Hematopoietic multipotent progenitor cell treated with erythropoietin and hydrocortisone succinate and interleukin-3 and kit ligand, for 17 days (in vitro differentiated cells): ENCODE results near the gene KCNQ2.

Experiments used
- DNase-seq: peaks from one replicate; pipeline ENCODE4 v3.0.0-alpha.2; 2015; ENCODE audit warnings: low spot score

Gene KCNQ2

GRCh38 chr20:63501818-63502670 is 29.6 kb upstream of the KCNQ2 start:
- no peak for DNase-seq

- DNase-seq, result no peak
Measured at GRCh38 chr20:63500902-63501817, 28.7 kb upstream of the KCNQ2 start.

GRCh38 chr20:63500151-63500901 is 27.9 kb upstream of the KCNQ2 start:
- DNase-seq, result no peak

- DNase-seq, result no peak
Measured at GRCh38 chr20:63499338-63499969, 27.0 kb upstream of the KCNQ2 start.

- no peak for DNase-seq
Measured at GRCh38 chr20:63498960-63499337, 26.5 kb upstream of the KCNQ2 start, which contains the start of gene EEF1A2. Gene EEF1A2 (minus strand): TSS chr20:63499083. CDS start chr20:63497763, 1,320 bp downstream.

GRCh38 chr20:63497946-63498935 is 25.8 kb upstream of the KCNQ2 start:
- DNase-seq, result no peak

GRCh38 chr20:63497138-63497945 is 24.9 kb upstream of the KCNQ2 start:
- DNase-seq, result no peak

GRCh38 chr20:63496596-63497120 is 24.2 kb upstream of the KCNQ2 start:
- no peak for DNase-seq

GRCh38 chr20:63495741-63496595 is 23.5 kb upstream of the KCNQ2 start:
- peak; percentile 68 for DNase-seq

- DNase-seq, result no peak
Measured at GRCh38 chr20:63495167-63495720, 22.8 kb upstream of the KCNQ2 start.

GRCh38 chr20:63494420-63495166 is 22.1 kb upstream of the KCNQ2 start:
- no peak for DNase-seq

GRCh38 chr20:63494084-63494419 is 21.6 kb upstream of the KCNQ2 start:
- DNase-seq, result no peak

GRCh38 chr20:63493563-63494020 is 21.1 kb upstream of the KCNQ2 start:
- no peak for DNase-seq

GRCh38 chr20:63492982-63493381 is 20.5 kb upstream of the KCNQ2 start:
- no peak for DNase-seq

- no peak for DNase-seq
Measured at GRCh38 chr20:63492518-63492917, 20.1 kb upstream of the KCNQ2 start.

- no peak for DNase-seq
Measured at GRCh38 chr20:63491635-63492230, 19.3 kb upstream of the KCNQ2 start.

- no peak for DNase-seq
Measured at GRCh38 chr20:63491078-63491477, 18.6 kb upstream of the KCNQ2 start.
